ENCODE data around the gene NUTM2G. TPM values are rescaled to one million over a fixed set of nuclear protein-coding genes. Genes with fewer than 3 reads are reported as not detected.
"Not testable (repeated sequence)": the region's sequence is repeated elsewhere in the genome, so short reads cannot be mapped to it uniquely, and the experiment has no call there.

Gene NUTM2G
- total RNA-seq, 2 experiments from 2014 or later: not detected

DNA sequence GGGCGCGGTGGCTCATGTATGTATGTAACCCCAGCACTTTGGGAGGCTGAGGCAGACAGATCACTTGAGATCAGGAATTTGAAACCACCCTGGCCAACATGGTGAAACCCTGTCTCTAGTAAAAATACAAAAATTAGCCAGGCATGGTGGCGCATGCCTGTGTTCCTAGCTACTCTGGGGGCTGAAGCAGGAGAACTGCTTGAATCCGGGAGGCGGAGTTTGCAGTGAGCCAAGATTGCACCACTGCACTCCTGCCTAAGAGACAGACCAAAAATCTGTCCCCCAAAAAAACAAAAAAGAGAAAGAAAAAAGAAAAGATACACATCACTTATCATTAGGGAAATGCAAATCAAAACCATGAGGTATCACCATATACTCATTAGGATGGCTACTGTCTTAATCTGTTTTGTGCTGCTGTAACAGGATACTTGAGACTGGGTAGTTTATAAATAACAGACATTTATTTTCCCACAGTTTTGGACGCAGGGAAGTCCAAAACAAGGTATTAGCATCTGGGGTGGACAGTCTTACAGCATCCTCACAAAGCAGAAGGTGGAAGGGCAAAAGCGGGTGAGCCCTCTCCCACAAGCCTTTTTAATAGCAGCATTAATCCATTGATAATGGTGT lies 55.0 kb downstream of the NUTM2G start:
- DNase-seq; H3K27me3 Mint-ChIP-seq; H3K9me3 Mint-ChIP-seq (ENCODE audit: low read depth); ATAC-seq; H3K36me3 Mint-ChIP-seq; H3K4me1 Mint-ChIP-seq; CTCF ChIA-PET; H3K4me3 Mint-ChIP-seq; H3K27ac Mint-ChIP-seq: not testable (repeated sequence)

DNA sequence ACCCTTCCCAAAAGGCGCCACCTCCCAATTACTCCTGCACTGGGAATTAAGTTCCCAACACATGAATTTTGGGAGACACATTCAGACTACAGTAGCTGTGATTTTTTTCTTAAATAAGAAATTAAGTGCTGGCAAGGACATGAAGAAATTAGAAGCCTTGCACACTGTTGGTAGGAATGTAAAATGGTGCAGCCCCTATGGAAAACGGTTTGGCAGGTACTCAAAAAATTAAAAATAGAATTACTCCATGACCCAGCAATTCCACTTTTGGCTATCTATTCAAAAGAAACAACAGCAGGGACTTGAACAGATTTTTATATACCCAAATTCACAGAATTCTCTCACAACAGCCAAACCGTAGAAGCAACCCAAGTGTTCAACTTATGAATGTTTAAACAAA lies 55.5 kb downstream of the NUTM2G start:
- DNase-seq; H3K9me3 Mint-ChIP-seq (ENCODE audit: low read depth); CTCF ChIA-PET; H3K27ac Mint-ChIP-seq; H3K27me3 Mint-ChIP-seq; H3K4me1 Mint-ChIP-seq; H3K4me3 Mint-ChIP-seq; ATAC-seq; H3K36me3 Mint-ChIP-seq: not testable (repeated sequence)

DNA sequence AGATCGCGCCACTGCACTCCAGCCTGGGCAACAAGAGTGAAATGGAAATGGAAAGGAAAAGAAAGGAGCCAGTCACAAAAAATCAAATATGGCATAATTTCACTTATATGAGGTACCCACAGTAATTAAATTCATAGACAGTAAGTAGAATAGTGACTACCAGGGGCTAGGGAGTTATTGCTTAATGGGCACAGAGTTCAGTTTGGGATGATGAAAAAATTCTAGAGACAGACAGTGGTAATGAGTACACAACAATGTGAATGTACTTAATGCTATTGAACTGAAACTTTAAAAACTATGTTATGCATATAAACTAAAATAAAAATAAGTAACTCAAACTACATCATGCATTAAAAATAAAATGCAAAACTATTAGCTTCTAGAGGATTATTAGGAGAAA lies 56.2 kb downstream of the NUTM2G start:
- ATAC-seq; DNase-seq; H3K4me1 Mint-ChIP-seq; H3K9me3 Mint-ChIP-seq (ENCODE audit: low read depth); H3K4me3 Mint-ChIP-seq; CTCF ChIA-PET; H3K27me3 Mint-ChIP-seq; H3K36me3 Mint-ChIP-seq; H3K27ac Mint-ChIP-seq: not testable (repeated sequence)

Other genes starting within 250 kb of the NUTM2G start
- 10 to 100 TPM; 11.1 to 12.7 TPM for gene ZNF510, start 150.8 kb upstream of the NUTM2G start, total RNA-seq
- 1 to 10 TPM; 4.9 to 5.0 TPM for gene ZNF782, start 74.3 kb upstream of the NUTM2G start, total RNA-seq
- gene CTSV, start 110.3 kb downstream of the NUTM2G start, total RNA-seq: under 1 TPM; 0.28 to 0.38 TPM

Data from activated CD8-positive, alpha-beta memory T cell treated with anti-CD3 and anti-CD28 coated beads, Interleukin-2, amount 10 ng/mL, durations not matched to agents 7 days and 5 days (primary cell).